ENCODE measurements around the gene SRCIN1.

GRCh38 chr17:38544175-38544838 lies 61.4 kb downstream of the SRCIN1 start:
- TF ChIP-seq, protein P1, sequence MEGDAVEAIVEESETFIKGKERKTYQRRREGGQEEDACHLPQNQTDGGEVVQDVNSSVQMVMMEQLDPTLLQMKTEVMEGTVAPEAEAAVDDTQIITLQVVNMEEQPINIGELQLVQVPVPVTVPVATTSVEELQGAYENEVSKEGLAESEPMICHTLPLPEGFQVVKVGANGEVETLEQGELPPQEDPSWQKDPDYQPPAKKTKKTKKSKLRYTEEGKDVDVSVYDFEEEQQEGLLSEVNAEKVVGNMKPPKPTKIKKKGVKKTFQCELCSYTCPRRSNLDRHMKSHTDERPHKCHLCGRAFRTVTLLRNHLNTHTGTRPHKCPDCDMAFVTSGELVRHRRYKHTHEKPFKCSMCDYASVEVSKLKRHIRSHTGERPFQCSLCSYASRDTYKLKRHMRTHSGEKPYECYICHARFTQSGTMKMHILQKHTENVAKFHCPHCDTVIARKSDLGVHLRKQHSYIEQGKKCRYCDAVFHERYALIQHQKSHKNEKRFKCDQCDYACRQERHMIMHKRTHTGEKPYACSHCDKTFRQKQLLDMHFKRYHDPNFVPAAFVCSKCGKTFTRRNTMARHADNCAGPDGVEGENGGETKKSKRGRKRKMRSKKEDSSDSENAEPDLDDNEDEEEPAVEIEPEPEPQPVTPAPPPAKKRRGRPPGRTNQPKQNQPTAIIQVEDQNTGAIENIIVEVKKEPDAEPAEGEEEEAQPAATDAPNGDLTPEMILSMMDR (conservative IDR thresholded peaks at IDR 0.05), result no peak
- no peak for TF ChIP-seq EZH2 (IDR thresholded peaks at IDR 0.05; ENCODE audit: low read depth)

Data from PC-9 (cell line).